ENCODE data around the gene MAD1L1.

The MAD1L1 gene

GRCh38 chr7:2010551-2011265, 222.0 kb downstream of the MAD1L1 start:
- no peak for DNase-seq

DNA sequence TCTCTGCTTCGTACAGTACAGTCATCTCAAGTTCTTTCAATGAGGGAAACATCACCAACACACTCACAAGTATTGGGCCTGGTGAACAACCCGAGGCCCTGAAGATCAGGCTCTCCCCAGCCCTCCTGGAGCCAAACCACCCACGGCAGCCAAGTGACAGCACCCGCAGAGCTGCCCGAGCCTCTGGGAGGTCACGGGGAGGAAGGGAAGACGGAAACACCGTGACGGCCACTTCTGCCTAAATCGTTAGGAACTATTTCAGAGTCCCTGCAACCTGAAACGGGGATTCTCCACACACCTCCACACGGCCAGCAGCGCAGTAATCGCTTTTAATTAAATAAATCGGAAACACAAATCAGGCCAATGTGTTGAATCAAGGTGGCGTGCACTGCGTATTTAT, 222.6 kb downstream of the MAD1L1 start:
- DNase-seq = no peak

- peak in 10 of 14 donors; percentile 11 to 34 (median 19) for DNase-seq
These were observed 223.2 kb downstream of the MAD1L1 start for GRCh38 chr7:2009541-2010001.

DNA sequence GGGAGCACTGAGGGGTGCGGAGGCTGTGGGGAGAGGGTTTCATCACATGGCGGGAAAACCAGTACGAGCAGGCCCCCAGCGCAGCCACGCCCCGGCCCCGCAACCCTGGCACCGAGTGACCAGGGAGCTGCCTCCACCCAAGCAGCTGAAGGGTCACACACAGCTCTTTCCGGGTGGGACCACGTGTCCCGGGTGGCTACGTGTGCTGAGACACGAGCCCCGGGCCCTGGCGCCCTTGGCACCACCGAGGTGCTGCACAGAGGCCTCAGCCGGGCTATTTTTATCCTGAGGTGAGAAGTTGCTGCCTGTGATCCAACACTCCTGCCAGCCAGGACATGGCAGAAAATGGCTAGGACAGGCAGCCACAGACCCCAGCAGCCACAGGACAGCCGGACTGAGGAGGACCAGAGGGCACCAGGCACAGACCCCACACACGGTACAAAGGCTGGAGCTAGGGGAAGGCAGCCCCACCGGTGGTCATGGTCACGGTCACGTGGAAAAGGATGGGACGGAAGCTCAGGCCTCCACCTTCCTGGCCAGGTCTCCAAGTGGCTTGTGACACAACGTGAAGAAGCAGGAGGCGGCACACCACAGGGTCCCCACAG, 223.7 kb downstream of the MAD1L1 start:
- peak in 1 of 14 donors; percentile 32 for DNase-seq

DNA sequence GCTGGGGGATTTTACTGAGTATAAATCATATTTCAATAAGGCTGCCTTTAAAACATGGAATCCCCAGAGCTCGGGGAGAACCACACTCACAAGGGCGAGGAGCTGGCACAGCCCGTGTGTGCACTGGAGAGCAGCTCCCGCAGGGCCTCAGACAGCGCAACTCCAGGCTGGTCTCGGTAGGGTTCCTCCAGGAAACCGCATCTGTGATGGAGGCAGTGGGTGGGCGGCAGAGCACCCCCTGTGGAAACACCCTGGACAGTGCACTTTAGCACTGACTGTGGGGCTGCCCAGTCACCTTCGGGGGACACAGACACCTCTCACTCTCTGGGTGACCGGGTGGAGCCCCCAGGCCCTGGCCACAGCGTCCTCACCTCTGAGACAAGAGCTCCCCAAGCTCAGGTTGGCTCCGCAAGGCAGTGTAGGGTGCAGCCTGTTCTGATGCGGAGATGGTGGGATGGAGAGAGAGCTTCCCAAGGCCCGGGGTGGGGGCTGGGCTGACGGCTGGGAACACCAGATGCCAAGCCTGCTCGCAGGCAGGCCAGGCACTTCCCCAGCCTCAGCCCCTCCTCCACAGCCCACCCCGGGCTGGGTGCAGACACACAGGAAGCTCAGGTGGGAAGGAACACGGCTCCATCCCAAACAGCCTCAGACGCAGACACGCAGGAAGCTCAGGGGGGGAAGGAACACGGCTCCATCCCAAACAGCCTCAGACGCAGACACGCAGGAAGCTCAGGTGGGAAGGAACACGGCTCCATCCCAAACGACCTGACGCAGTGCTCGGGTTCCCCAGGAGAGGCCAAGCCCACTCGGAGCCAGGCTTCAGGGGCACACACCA, 224.4 kb downstream of the MAD1L1 start:
- DNase-seq = no peak

- DNase-seq = no peak
These were observed 225.2 kb downstream of the MAD1L1 start for GRCh38 chr7:2007551-2007950.

GRCh38 chr7:2006921-2007381, 225.8 kb downstream of the MAD1L1 start:
- no peak for DNase-seq

DNA sequence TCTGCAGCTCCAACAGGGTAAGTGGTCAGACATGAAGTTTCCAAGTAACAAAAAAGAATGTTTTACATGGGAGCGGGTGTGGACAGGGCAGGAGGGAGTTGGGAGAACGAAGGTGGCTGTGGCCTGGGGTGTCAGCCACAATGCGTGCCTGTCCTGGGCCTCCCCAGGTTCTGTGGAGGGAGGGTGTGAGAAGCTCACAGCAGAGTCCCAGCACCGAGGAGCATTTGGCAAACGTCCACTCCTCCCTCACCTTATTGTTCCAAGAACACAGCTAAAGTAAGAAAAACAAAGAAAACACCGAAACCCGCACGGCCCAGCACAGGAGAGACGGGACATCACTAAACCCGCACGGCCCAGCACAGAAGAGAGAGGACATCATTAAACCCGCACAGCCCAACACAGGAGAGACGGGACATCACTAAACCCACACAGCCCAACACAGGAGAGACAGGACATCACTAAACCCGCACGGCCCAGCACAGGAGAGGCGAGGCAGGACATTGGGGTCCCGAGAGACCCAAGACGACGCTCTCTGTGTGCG, 226.4 kb downstream of the MAD1L1 start:
- DNase-seq = no peak

- DNase-seq = no peak
These were observed 227.0 kb downstream of the MAD1L1 start for GRCh38 chr7:2005786-2006185.

DNA sequence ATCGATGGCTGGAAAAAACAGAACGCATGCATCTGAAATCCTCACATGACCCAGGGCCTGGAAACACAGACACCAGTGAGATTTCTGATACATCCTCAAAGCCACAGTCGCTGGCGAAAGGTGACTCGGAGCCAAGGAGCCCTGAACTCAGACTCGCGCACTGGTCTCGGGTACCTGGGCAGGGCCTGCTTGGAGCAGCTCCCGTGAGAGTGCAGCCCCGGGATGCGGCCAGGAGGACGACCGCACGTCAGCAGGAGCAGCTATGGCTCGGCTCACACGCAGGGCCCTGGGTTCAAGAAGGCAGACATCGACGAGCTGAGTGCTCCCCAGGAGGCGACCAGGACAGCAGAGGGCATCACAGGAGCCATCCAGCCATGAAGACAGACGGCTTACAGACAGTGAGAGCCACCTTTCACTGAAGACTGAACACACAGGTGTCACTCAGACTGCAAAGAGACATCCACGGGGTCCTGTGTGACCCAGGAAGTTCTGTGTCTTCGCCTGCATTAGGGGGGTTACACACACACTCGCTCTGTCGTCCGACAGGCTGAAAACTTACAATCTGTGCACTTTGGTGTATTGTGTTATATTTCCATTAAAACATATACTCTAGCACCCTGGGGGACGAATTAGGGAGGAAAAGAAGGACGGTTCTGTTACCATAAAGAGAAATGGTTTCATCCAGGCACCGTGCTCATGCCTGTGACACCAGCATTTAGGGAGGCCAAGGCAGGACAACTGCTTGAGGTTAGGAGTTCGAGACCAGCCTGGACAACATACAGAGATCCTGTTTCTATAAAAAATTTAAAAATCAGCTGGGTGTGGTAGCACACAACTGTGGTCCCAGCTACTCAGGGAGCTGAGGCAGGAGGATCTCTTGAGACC, 227.7 kb downstream of the MAD1L1 start:
- no peak for DNase-seq

GRCh38 chr7:2003931-2004812, 228.6 kb downstream of the MAD1L1 start:
- no peak for DNase-seq

GRCh38 chr7:2003451-2003930, 229.3 kb downstream of the MAD1L1 start:
- DNase-seq = no peak

- no peak for DNase-seq
These were observed 229.9 kb downstream of the MAD1L1 start for GRCh38 chr7:2002561-2003450.

- no peak for DNase-seq
These were observed 230.9 kb downstream of the MAD1L1 start for GRCh38 chr7:2001601-2002442.

DNA sequence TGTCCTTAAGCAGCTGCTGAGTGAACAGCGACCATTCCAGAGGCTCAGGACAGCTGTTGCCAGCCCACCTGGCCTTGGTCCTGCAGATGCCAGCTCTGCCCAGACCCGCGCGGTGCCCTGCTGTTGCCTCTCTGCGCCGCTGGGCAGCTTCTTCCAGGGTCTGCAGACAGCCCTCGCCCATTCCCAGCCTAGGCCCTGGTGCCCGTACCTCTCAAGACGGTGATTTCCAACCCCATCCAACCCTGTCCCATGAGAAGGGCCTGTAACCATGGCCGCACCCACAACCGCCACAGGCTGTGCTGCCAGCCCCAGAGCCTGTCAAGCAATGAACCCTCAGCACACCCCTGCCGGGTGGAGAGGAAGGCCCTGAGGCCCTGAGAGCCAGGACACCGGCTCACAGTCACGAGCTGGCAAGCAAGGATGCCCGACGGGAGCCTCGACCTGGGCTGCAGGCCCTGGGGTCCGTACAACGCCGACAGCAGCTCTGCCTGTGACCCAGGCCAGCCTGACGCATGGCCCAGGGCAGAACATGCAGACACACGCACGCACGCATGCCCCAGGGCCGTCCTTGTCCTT, 231.9 kb downstream of the MAD1L1 start:
- DNase-seq = no peak

- DNase-seq = no peak
These were observed 232.5 kb downstream of the MAD1L1 start for GRCh38 chr7:2000153-2000687.

DNA sequence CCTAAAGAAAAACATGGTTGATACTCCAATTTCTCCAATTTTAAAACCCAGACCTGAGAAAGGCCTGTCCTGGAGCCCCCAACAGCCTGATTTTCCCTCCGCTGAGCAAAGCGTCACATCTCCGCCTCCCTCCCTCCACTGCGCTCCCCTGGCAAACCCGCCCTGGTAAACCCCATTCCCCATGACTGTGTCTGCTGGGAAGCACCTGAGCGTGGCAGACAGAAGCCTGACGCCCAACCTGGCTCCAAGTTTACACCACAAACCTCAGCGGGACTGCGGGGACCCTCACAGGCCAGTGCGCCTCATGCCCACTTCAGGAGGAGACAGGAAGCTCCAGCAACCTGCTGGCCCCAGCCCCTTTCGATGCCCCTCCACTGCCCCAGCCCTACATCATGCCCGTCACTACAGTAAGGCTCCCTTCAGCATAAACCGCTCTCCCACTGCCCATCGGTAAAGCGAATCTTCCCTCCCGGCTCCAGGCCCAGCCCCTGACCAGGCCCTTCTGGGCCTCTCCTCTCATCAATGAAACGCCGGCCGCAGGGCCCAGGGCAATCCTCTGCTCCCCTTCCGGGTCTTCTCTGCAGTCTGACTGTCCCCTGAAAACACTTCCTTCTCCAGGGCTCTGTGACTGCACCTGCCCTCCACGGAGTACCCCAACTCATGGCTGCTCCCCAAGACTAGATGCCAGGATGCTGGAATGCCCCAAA, 233.3 kb downstream of the MAD1L1 start:
- no peak for DNase-seq

Data from C1 segment of cervical spinal cord (tissue), 14 donors.